GM23248 (cell line): ENCODE data around the gene WFDC1. TPM values are rescaled to one million over a fixed set of nuclear protein-coding genes. Genes with fewer than 3 reads are reported as not detected.

ENCODE experiments used
- DNase-seq: peaks from one replicate; pipeline ENCODE4 v3.0.0-alpha.2; 2015
- H2AFZ ChIP-seq: fragments of 200-600 bp; sonication (generic); 2 replicates; pipeline ENCODE4 v1.6.1; 2016; ENCODE audit warnings: antibody characterized with exemption
- H3F3A ChIP-seq: fragments of 200-600 bp; sonication (generic); 2 replicates; pipeline ENCODE4 v1.6.1; 2016; ENCODE audit warnings: mild to moderate bottlenecking, antibody characterized with exemption, mixed run types; ENCODE audit not compliant: insufficient read depth
- H3K27ac ChIP-seq: fragments of 200-600 bp; sonication (generic); 2 replicates; pipeline ENCODE4 v1.5.1; 2016; ENCODE audit warnings: mild to moderate bottlenecking
- H3K27me3 ChIP-seq: fragments of 200-600 bp; sonication (generic); replicated peaks from 2 replicates; pipeline ENCODE4 v1.6.1; 2016; ENCODE audit warnings: mild to moderate bottlenecking; ENCODE audit not compliant: insufficient read depth
- H3K36me3 ChIP-seq: fragments of 200-600 bp; sonication (generic); 2 replicates; pipeline ENCODE4 v1.6.1; 2016; ENCODE audit warnings: low read depth, mild to moderate bottlenecking
- H3K4me1 ChIP-seq: fragments of 200-600 bp; sonication (generic); 2 replicates; pipeline ENCODE4 v1.6.1; 2016; ENCODE audit warnings: mild to moderate bottlenecking; ENCODE audit not compliant: insufficient read depth
- H3K4me2 ChIP-seq: fragments of 200-600 bp; sonication (generic); one replicate; pipeline ENCODE4 v1.6.1; 2016; ENCODE audit warnings: mild to moderate bottlenecking; ENCODE audit not compliant: unreplicated experiment
- H3K4me3 ChIP-seq: fragments of 200-600 bp; sonication (generic); 2 replicates; pipeline ENCODE4 v1.5.1; 2016; ENCODE audit warnings: mild to moderate bottlenecking
- H3K79me2 ChIP-seq: fragments of 200-600 bp; sonication (generic); 2 replicates; pipeline ENCODE4 v1.6.1; 2016; ENCODE audit warnings: mild to moderate bottlenecking; ENCODE audit not compliant: insufficient read depth
- H3K9ac ChIP-seq: fragments of 200-600 bp; sonication (generic); 2 replicates; pipeline ENCODE4 v1.6.1; 2016; ENCODE audit warnings: mild to moderate bottlenecking
- H3K9me2 ChIP-seq: fragments of 200-600 bp; sonication (generic); 2 replicates; pipeline ENCODE4 v1.6.1; 2016; ENCODE audit warnings: mixed run types, mild to moderate bottlenecking, moderate library complexity; ENCODE audit not compliant: insufficient read depth
- H3K9me3 ChIP-seq: fragments of 200-600 bp; sonication (generic); one replicate; pipeline ENCODE4 v1.6.1; 2017; ENCODE audit warnings: low read depth
- H4K20me1 ChIP-seq: fragments of 200-600 bp; sonication (generic); 2 replicates; pipeline ENCODE4 v1.6.0; 2016; ENCODE audit not compliant: insufficient read depth
- EZH2 ChIP-seq: fragments of 200-600 bp; sonication (generic); IDR thresholded peaks from 2 replicates; pipeline ENCODE4 v1.6.1; 2018; ENCODE audit warnings: antibody characterized with exemption, mild to moderate bottlenecking; ENCODE audit not compliant: insufficient read depth, poor library complexity, severe bottlenecking
- EZH2phosphoT487 ChIP-seq: fragments of 200-600 bp; sonication (generic); IDR thresholded peaks from 2 replicates; pipeline ENCODE4 v1.6.1; 2018; ENCODE audit warnings: antibody characterized with exemption, moderate library complexity, mild to moderate bottlenecking, low read depth; ENCODE audit not compliant: insufficient read depth
- WGBS, 2 experiments: methylation state at CpG; one replicate each; pipeline ENCODE4 v1.1.6; 2015 to 2017; ENCODE audit warnings: low lambda C conversion rate in 2 of 2, low coverage in 1 of 2; ENCODE audit errors: missing lambda C conversion rate in 2 of 2; 5-methylcytosine and 5-hydroxymethylcytosine counted together
- in situ Hi-C: fragments of 300-500 bp; cut with MboI; formaldehyde crosslinking; loops from 2 replicates; pipeline ENCODE4 v1.15.0; 2020
- polyA plus RNA-seq: library from polyadenylated mRNA; unstranded; fragments of >200 nt; fragmentation: Nextera tagmentation; extraction: Ambion mirVana; gene quantifications from 2 replicates; pipeline ENCODE4 v1.2.1, GENCODE V29; 2016
- total RNA-seq: library from RNA; depleted of rRNA; stranded (reverse); fragments of >200 nt; shearing (Covaris generic); gene quantifications from 2 replicates; pipeline ENCODE4 v1.2.3, GENCODE V29; 2014

Gene WFDC1
- total and polyA plus RNA-seq, 2 experiments from 2014 or later = 0.35 to 0.76 TPM

- Histone ChIP-seq H3K9me2 (no peaks in the 10 kb centered on the region), H3K9ac (no peak overlapping the region), H3K27ac (no peak overlapping the region), H3K4me3 (no peak overlapping the region), H4K20me1 (no peaks in the 10 kb centered on the region), H2AFZ (no peak overlapping the region), H3K4me1 (no peaks in the 10 kb centered on the region), H3K36me3 (no peaks in the 10 kb centered on the region), H3F3A (no peaks in the 10 kb centered on the region), H3K79me2 (no peaks in the 10 kb centered on the region), H3K9me3 (no peaks in the 10 kb centered on the region), H3K27me3 (peaks cover 44% of the 10 kb centered on the region), H3K4me2 (no peak overlapping the region)
- TF ChIP-seq EZH2phosphoT487 (no peak), EZH2 (no peak)
- DNase-seq = no peak
- WGBS, 2 experiments = 74 to 78% methylated on average over 28 of the region's 28 CpGs
- in situ Hi-C loops = no loop called here
Measured at GRCh38 chr16:84302111-84302954, 7.7 kb downstream of the WFDC1 start.

DNA sequence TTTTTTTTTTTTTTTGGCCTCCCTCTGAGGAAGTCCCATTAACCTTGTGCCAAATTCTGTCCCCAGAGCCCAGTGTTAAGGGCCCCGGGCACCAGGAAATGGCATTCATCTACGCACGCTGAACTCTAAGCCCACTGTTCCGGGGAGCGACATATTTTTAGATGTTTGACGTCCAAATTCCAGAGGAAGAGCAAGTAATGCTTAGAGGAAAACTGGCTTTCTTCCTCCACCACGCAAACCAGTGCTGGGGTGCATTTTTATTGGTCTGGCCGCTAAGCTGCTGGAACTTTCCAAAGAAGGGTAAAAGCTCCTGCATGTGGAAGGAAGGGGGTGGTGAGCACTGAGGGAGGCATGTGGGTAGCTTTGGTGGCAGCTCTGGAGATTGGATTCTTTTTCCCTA lies 8.3 kb downstream of the WFDC1 start:
- no peak overlapping the region for H3K27ac ChIP-seq
- no peaks in the 10 kb centered on the region for H3K36me3 ChIP-seq
- H3K9me2 ChIP-seq = no peaks in the 10 kb centered on the region
- no peaks in the 10 kb centered on the region for H3K4me1 ChIP-seq
- H3K9ac ChIP-seq = no peak overlapping the region
- peaks cover 51% of the 10 kb centered on the region for H3K27me3 ChIP-seq
- WGBS, 2 experiments = 29 to 33% methylated on average over 8 of the region's 8 CpGs
- H3K79me2 ChIP-seq = no peaks in the 10 kb centered on the region
- in situ Hi-C loops = no loop called here
- DNase-seq = no peak
- no peaks in the 10 kb centered on the region for H4K20me1 ChIP-seq
- H3K9me3 ChIP-seq = no peaks in the 10 kb centered on the region
- TF ChIP-seq EZH2phosphoT487 (no peak), EZH2 (no peak)
- no peaks in the 10 kb centered on the region for H3F3A ChIP-seq
- no peak overlapping the region for H2AFZ ChIP-seq
- H3K4me2 ChIP-seq = no peak overlapping the region
- no peak overlapping the region for H3K4me3 ChIP-seq

DNA sequence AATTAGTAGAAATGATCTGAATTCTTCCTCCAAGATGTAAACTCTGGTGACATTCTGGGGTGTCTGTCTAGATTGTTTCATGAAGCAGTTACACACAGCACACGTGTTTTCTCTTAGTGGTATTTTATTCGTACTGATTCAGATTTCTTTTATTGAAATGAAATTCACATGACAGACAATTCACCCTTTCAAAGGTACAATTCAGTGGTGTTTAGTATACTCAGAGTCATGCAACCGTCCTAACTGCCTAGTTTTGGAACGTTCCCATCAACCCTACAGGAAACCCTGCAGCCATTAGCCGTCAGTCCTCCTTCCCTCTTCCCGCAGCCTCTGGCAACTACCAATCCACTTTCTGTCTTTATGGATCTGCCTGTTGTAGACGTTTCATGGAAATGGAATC lies 8.8 kb downstream of the WFDC1 start:
- no peak overlapping the region for H3K27ac ChIP-seq
- no peak overlapping the region for H3K4me3 ChIP-seq
- H3K9ac ChIP-seq = no peak overlapping the region
- DNase-seq = no peak
- in situ Hi-C loops = no loop called here
- H3K4me1 ChIP-seq = no peaks in the 10 kb centered on the region
- no peaks in the 10 kb centered on the region for H3K36me3 ChIP-seq
- peaks cover 51% of the 10 kb centered on the region for H3K27me3 ChIP-seq
- no peaks in the 10 kb centered on the region for H4K20me1 ChIP-seq
- H3K9me3 ChIP-seq = no peaks in the 10 kb centered on the region
- H3K79me2 ChIP-seq = no peaks in the 10 kb centered on the region
- no peaks in the 10 kb centered on the region for H3F3A ChIP-seq
- 16 to 17% methylated on average over 7 of the region's 7 CpGs for WGBS, 2 experiments
- no peaks in the 10 kb centered on the region for H3K9me2 ChIP-seq
- no peak overlapping the region for H2AFZ ChIP-seq
- TF ChIP-seq EZH2 = no peak
- no peak for TF ChIP-seq EZH2phosphoT487
- no peak overlapping the region for H3K4me2 ChIP-seq

DNA sequence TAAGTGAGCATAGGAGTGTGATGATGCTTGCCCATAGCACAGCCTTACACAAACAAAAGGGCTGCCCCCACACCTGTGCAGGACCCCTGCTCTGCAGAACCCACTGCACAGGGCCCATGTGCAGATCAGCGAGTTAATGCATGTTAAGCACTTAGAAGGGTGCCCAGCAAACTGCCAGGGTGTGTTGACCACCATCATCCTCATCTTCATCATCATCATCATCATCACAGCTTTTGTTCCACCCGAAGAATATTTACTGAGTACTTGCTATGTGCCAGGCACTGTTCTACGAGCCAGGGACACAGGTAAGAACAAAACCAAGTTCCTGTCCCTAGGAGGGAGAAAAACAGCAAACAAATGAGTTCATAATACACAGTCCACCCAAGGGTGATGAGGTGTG lies 11.9 kb downstream of the WFDC1 start:
- H3F3A ChIP-seq = no peaks in the 10 kb centered on the region
- 58 to 70% methylated on average over 3 of the region's 3 CpGs for WGBS, 2 experiments
- H3K4me2 ChIP-seq = no peak overlapping the region
- H3K4me3 ChIP-seq = no peak overlapping the region
- H3K36me3 ChIP-seq = no peaks in the 10 kb centered on the region
- H3K27me3 ChIP-seq = peaks cover 37% of the 10 kb centered on the region
- DNase-seq = no peak
- no peaks in the 10 kb centered on the region for H3K9me3 ChIP-seq
- H3K4me1 ChIP-seq = no peaks in the 10 kb centered on the region
- H3K79me2 ChIP-seq = no peaks in the 10 kb centered on the region
- no peak overlapping the region for H3K27ac ChIP-seq
- no peak for TF ChIP-seq EZH2
- no peak for TF ChIP-seq EZH2phosphoT487
- H3K9ac ChIP-seq = no peak overlapping the region
- H4K20me1 ChIP-seq = no peaks in the 10 kb centered on the region
- H2AFZ ChIP-seq = no peak overlapping the region
- in situ Hi-C loops = no loop called here
- H3K9me2 ChIP-seq = no peaks in the 10 kb centered on the region
